ENCODE measurements around the gene CPNE1.

DNA sequence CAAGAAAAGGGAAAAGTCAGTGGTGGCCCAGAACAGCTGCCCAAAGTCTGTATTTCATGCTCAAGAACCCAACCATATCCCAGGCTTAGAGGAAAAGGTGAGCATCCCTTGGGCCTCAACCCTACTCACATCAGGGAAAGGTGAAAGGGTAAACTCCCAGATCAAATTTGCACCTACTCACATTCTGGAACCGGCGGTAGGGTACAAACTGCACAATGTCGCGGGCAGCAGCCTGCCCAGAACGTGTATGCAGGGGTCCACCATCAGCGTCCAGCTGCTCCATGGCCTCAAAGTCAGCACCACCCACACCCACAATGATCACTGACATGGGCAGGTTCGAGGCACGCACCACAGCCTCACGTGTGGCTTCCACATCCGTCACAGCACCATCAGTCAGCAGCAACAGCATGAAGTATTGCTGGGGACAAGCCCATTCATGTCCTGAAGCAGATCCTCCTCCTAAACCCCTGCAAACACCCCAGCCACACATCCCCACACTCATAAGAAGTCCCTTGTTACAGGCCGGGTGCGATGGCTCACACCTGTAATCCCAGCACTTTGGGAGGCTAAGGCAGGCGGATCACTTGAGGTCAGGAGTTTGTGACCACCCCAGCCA is 38.2 kb downstream of the CPNE1 start:
- no peak for TF ChIP-seq POLR2A (IDR thresholded peaks at IDR 0.05; ENCODE audit: low read length)
- TF ChIP-seq GATA1 (IDR thresholded peaks at IDR 0.05; ENCODE audit: low read depth, low read length) = no peak
